ENCODE results near the gene AGBL1.

Gene AGBL1

GRCh38 chr15:86157606-86158293 lies 78.1 kb downstream of the AGBL1 start:
- TF ChIP-seq CTCF (IDR thresholded peaks at IDR 0.05; ENCODE audit: control extremely low read depth, extremely low read depth, low read depth, missing control alignments): no peak
- CTCF ChIA-PET: no interaction called here
- DNase-seq (ENCODE audit: extremely low spot score): no peak
- POLR2A ChIA-PET: no interaction called here

- ChIA-PET POLR2A (no interaction called here), CTCF (no interaction called here)
- no peak for DNase-seq (ENCODE audit: extremely low spot score)
- no peak for TF ChIP-seq CTCF (IDR thresholded peaks at IDR 0.05; ENCODE audit: control extremely low read depth, extremely low read depth, low read depth, missing control alignments)
These were observed 79.8 kb downstream of the AGBL1 start for GRCh38 chr15:86159468-86159867.

GRCh38 chr15:86161250-86161649 lies 81.6 kb downstream of the AGBL1 start:
- ChIA-PET POLR2A (no interaction called here), CTCF (no interaction called here)
- TF ChIP-seq CTCF (IDR thresholded peaks at IDR 0.05; ENCODE audit: control extremely low read depth, extremely low read depth, low read depth, missing control alignments): no peak
- DNase-seq (ENCODE audit: extremely low spot score): no peak

- no peak for DNase-seq (ENCODE audit: extremely low spot score)
- no peak for TF ChIP-seq CTCF (IDR thresholded peaks at IDR 0.05; ENCODE audit: control extremely low read depth, extremely low read depth, low read depth, missing control alignments)
- POLR2A ChIA-PET: no interaction called here
- CTCF ChIA-PET: no interaction called here
These were observed 82.5 kb downstream of the AGBL1 start for GRCh38 chr15:86162172-86162591.

- POLR2A ChIA-PET: no interaction called here
These were observed 83.0 kb downstream of the AGBL1 start for GRCh38 chr15:86162641-86163040.

GRCh38 chr15:86163816-86164215 lies 84.1 kb downstream of the AGBL1 start:
- DNase-seq (ENCODE audit: extremely low spot score): no peak
- TF ChIP-seq CTCF (IDR thresholded peaks at IDR 0.05; ENCODE audit: control extremely low read depth, extremely low read depth, low read depth, missing control alignments): no peak
- ChIA-PET CTCF (no interaction called here), POLR2A (no interaction called here)

More at GRCh38 chr15:86162641-86163040, 83.0 kb downstream of the AGBL1 start:
- CTCF ChIA-PET: no interaction called here
- TF ChIP-seq CTCF (IDR thresholded peaks at IDR 0.05; ENCODE audit: control extremely low read depth, extremely low read depth, low read depth, missing control alignments): no peak
- DNase-seq (ENCODE audit: extremely low spot score): no peak

Measured in GM10248 (cell line).